ENCODE data around the gene MDFIC2.

Gene MDFIC2

GRCh38 chr3:70176224-70176623 lies 136.2 kb downstream of the MDFIC2 start:
- Mint-ChIP-seq H3K36me3 (no peaks in the 10 kb centered on the region), H3K27ac (no peak overlapping the region), H3K4me1 (no peaks in the 10 kb centered on the region), H3K4me3 (no peak overlapping the region), H3K27me3 (peaks cover 6% of the 10 kb centered on the region), H3K9me3 (no peaks in the 10 kb centered on the region)

- Mint-ChIP-seq H3K36me3 (no peaks in the 10 kb centered on the region), H3K9me3 (peaks cover 5% of the 10 kb centered on the region), H3K4me3 (no peak overlapping the region), H3K27me3 (peaks cover 3% of the 10 kb centered on the region), H3K27ac (no peak overlapping the region), H3K4me1 (no peaks in the 10 kb centered on the region)
Observed at GRCh38 chr3:70156808-70157207, 155.6 kb downstream of the MDFIC2 start.

GRCh38 chr3:70150599-70150998 lies 161.8 kb downstream of the MDFIC2 start:
- Mint-ChIP-seq H3K4me3 (no peak overlapping the region), H3K9me3 (peaks cover 4% of the 10 kb centered on the region), H3K36me3 (no peaks in the 10 kb centered on the region), H3K4me1 (no peaks in the 10 kb centered on the region), H3K27ac (no peak overlapping the region), H3K27me3 (peaks cover 7% of the 10 kb centered on the region)

- Mint-ChIP-seq H3K27me3 (peaks cover 9% of the 10 kb centered on the region), H3K27ac (no peak overlapping the region), H3K9me3 (peaks cover 8% of the 10 kb centered on the region), H3K4me3 (no peak overlapping the region), H3K36me3 (no peaks in the 10 kb centered on the region), H3K4me1 (no peaks in the 10 kb centered on the region)
Observed at GRCh38 chr3:70149714-70150400, 162.6 kb downstream of the MDFIC2 start.
